ENCODE data around the gene SDK2. TPM values are rescaled to one million over a fixed set of nuclear protein-coding genes. Genes with fewer than 3 reads are reported as not detected.

The SDK2 gene
- polyA plus RNA-seq, 1 of the 3 experiments (the other 2 are of a cell fraction): 0.02 TPM

DNA sequence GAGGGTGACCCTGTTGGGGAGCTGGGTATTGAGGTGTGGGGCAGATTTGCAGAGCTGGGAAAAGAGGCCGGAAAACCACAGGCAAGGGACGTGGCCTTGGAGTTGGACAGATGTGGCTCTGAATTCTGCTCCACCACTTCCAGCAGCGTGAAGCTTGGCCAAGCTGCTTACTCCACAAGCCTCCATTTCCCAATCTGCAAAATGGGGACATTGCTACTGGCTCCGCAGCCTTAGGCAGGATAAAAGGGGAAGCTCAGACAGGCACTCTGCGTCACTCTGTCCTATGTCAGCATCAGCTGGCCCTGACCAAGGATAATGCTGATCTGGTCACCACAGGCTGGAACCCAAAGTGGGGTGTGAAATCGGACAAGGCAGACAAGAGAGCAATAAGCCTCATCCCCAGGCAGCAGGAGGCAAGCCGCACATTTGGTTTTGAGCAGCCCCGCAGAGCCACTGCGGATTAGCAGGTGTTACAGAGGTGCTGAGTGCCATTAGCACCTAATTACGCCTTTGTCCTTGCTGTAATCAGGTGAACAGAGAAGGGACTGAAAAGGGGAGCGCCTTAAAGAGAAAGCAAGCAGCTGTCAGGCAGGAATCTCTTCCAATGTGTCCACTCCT is 54.8 kb downstream of the SDK2 start:
- Histone ChIP-seq H3K4me1 (ENCODE audit: control insufficient read depth in 1 of 2, insufficient read depth in 2 of 2, low read depth in 1 of 2, low read length in 1 of 2) (peaks cover 0 to 37% of the 10 kb centered on the region in 2 experiments; a peak in 2 of 4 replicates), H3F3A (replicated peaks; ENCODE audit: insufficient read depth) (no peaks in the 10 kb centered on the region), H4K20me1 (ENCODE audit: insufficient read depth) (no peaks in the 10 kb centered on the region), H3K4me2 (no peak overlapping the region), H3K27me3 (ENCODE audit: insufficient read depth) (no peaks in the 10 kb centered on the region), H2AFZ (ENCODE audit: low read depth) (no peak overlapping the region), H3K9me3 (no peaks in the 10 kb centered on the region; the same call in 1 of the 2 replicates), H3K36me3 (replicated peaks in 1 of 2; ENCODE audit: control insufficient read depth in 1 of 2, insufficient read depth in 2 of 2, low read length in 1 of 2) (no peaks in the 10 kb centered on the region), H3K9me2 (no peaks in the 10 kb centered on the region), H3K79me2 (ENCODE audit: insufficient read depth) (no peaks in the 10 kb centered on the region), H3K4me3 (ENCODE audit: low read depth in 2 of 2, low read length in 1 of 2) (no peak overlapping the region), H3K9ac (no peak overlapping the region), H3K27ac (ENCODE audit: low read depth in 2 of 2, low read length in 1 of 2) (no peak overlapping the region)
- POLR2A ChIA-PET: interaction anchor here (0.6 kb wide), 1 partner anchor 296 kb away, joined by 4 read pairs; no protein-coding TSS in a partner anchor
- 54% methylated on average over 11 of the region's 11 CpGs for WGBS (ENCODE audit: low lambda C conversion rate)
- CTCF ChIA-PET: interaction anchor here (0.6 to 8.6 kb wide), 9 partner anchors 7 to 610 kb away, joined by 3 to 96 read pairs (median 4); no protein-coding TSS in a partner anchor
- no peak for DNase-seq
- TF ChIP-seq FOSL2 (IDR thresholded peaks at IDR 0.05; ENCODE audit: borderline replicate concordance, low read depth) (no peak), POLR2AphosphoS5 (IDR thresholded peaks at IDR 0.05; ENCODE audit: low read depth, low read length) (no peak), TEAD4 (IDR thresholded peaks at IDR 0.05; ENCODE audit: borderline replicate concordance, insufficient read depth) (no peak)
- TF ChIP-seq, protein P1, sequence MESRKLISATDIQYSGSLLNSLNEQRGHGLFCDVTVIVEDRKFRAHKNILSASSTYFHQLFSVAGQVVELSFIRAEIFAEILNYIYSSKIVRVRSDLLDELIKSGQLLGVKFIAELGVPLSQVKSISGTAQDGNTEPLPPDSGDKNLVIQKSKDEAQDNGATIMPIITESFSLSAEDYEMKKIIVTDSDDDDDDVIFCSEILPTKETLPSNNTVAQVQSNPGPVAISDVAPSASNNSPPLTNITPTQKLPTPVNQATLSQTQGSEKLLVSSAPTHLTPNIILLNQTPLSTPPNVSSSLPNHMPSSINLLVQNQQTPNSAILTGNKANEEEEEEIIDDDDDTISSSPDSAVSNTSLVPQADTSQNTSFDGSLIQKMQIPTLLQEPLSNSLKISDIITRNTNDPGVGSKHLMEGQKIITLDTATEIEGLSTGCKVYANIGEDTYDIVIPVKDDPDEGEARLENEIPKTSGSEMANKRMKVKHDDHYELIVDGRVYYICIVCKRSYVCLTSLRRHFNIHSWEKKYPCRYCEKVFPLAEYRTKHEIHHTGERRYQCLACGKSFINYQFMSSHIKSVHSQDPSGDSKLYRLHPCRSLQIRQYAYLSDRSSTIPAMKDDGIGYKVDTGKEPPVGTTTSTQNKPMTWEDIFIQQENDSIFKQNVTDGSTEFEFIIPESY (IDR thresholded peaks at IDR 0.05; ENCODE audit: borderline replicate concordance, low read depth): no peak

- H3K79me2 ChIP-seq (ENCODE audit: insufficient read depth): no peaks in the 10 kb centered on the region
- H3K9ac ChIP-seq: no peak overlapping the region
- no peaks in the 10 kb centered on the region; the same call in 1 of the 2 replicates for H3K9me3 ChIP-seq
- H3K4me3 ChIP-seq (ENCODE audit: low read depth in 2 of 2, low read length in 1 of 2): no peak overlapping the region
- H3K4me2 ChIP-seq: no peak overlapping the region
- no peak overlapping the region for H3K27ac ChIP-seq (ENCODE audit: low read depth in 2 of 2, low read length in 1 of 2)
- POLR2A ChIA-PET: interaction anchor here (0.6 kb wide), 2 partner anchors 297 to 1697 kb away, joined by 3 to 4 read pairs; no protein-coding TSS in a partner anchor
- no peaks in the 10 kb centered on the region for H3F3A ChIP-seq (replicated peaks; ENCODE audit: insufficient read depth)
- H2AFZ ChIP-seq (ENCODE audit: low read depth): no peak overlapping the region
- WGBS (ENCODE audit: low lambda C conversion rate): 24% methylated on average over 7 of the region's 7 CpGs
- peaks cover 0 to 37% of the 10 kb centered on the region in 2 experiments; a peak in 2 of 4 replicates for H3K4me1 ChIP-seq (ENCODE audit: control insufficient read depth in 1 of 2, insufficient read depth in 2 of 2, low read depth in 1 of 2, low read length in 1 of 2)
- no peak for TF ChIP-seq USF2 (IDR thresholded peaks at IDR 0.05; ENCODE audit: borderline replicate concordance, low read depth, low read length)
- TF ChIP-seq, protein P2, sequence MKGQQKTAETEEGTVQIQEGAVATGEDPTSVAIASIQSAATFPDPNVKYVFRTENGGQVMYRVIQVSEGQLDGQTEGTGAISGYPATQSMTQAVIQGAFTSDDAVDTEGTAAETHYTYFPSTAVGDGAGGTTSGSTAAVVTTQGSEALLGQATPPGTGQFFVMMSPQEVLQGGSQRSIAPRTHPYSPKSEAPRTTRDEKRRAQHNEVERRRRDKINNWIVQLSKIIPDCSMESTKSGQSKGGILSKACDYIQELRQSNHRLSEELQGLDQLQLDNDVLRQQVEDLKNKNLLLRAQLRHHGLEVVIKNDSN (IDR thresholded peaks at IDR 0.05; ENCODE audit: borderline replicate concordance, low read depth): no peak
- no peak for TF ChIP-seq GATA2 (CRISPR knock-in tag; IDR thresholded peaks at IDR 0.05)
- no peak for TF ChIP-seq RAD21 (IDR thresholded peaks at IDR 0.05; ENCODE audit: low read length)
- TF ChIP-seq PBX3 (IDR thresholded peaks at IDR 0.05): no peak
- no peak for TF ChIP-seq JUND (IDR thresholded peaks at IDR 0.05)
- H3K27me3 ChIP-seq (ENCODE audit: insufficient read depth): no peaks in the 10 kb centered on the region
- DNase-seq: no peak
- CTCF ChIA-PET: interaction anchor here (1.0 to 8.6 kb wide), 9 partner anchors 8 to 611 kb away, joined by 3 to 96 read pairs (median 6); partner anchors contain the start of gene SDK2
- H3K36me3 ChIP-seq (replicated peaks in 1 of 2; ENCODE audit: control insufficient read depth in 1 of 2, insufficient read depth in 2 of 2, low read length in 1 of 2): no peaks in the 10 kb centered on the region
- no peaks in the 10 kb centered on the region for H4K20me1 ChIP-seq (ENCODE audit: insufficient read depth)
- no peaks in the 10 kb centered on the region for H3K9me2 ChIP-seq
Measured at GRCh38 chr17:73588891-73589290, 55.4 kb downstream of the SDK2 start.
